ENCODE results near the gene PRKAR1B.
A peak's percentile ranks its signal among the peaks of the same experiment; 100 is the strongest.
"Not testable (repeated sequence)": the region's sequence is repeated elsewhere in the genome, so short reads cannot be mapped to it uniquely, and the experiment has no call there.

Gene PRKAR1B

GRCh38 chr7:756928-757560, 30.0 kb upstream of the PRKAR1B start:
- DNase-seq, result no peak

GRCh38 chr7:756231-756927, 29.3 kb upstream of the PRKAR1B start:
- DNase-seq, result no peak

- DNase-seq, result no peak
These were observed 28.3 kb upstream of the PRKAR1B start for GRCh38 chr7:755413-755805.

GRCh38 chr7:754531-755412, 27.7 kb upstream of the PRKAR1B start:
- no peak for DNase-seq

GRCh38 chr7:753190-753589, 26.1 kb upstream of the PRKAR1B start:
- no peak for DNase-seq

DNA sequence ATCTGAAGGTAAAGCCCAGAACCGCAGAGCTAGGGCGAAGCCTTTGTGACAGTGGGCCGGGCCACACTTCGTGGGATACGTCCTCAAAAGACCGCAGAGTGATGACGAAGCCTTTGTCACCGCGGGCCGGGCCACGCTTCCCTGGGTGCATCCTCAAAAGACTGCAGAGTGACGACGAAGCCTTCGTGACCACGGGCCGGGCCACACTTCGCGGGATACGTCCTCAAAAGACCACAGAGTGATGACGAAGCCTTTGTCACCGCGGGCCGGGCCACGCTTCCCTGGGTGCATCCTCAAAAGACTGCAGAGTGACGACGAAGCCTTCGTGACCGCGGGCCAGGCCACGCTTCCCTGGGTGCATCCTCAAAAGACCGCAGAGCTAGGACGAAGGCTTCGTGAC, 25.2 kb upstream of the PRKAR1B start:
- DNase-seq, result not testable (repeated sequence)

- DNase-seq, result no peak
These were observed 24.7 kb upstream of the PRKAR1B start for GRCh38 chr7:751826-752225.

GRCh38 chr7:750111-750905, 23.2 kb upstream of the PRKAR1B start:
- DNase-seq, result no peak

- peak; percentile 15 to 40 for DNase-seq
These were observed 22.1 kb upstream of the PRKAR1B start for GRCh38 chr7:749140-749551.

DNA sequence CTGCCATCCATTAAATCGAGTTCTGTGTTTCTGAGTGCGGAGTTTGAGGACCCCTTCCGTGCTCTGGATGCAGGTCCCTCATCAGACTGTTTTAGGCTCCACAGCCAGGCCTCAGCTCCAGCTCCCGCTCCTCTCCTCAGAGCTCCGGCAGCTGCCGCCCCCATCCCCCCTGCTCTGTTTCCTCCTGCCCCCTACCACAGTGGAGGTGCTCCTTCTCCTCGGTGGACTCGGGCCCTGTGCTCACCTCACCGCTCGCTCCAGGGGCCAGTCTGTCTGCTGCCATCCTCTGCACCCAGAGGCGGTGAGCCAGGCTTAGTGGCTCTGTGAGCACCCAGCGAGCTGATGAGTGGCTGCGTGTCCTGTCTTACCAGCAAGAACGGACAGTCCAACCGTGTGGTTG, 21.4 kb upstream of the PRKAR1B start:
- no peak for DNase-seq

DNA sequence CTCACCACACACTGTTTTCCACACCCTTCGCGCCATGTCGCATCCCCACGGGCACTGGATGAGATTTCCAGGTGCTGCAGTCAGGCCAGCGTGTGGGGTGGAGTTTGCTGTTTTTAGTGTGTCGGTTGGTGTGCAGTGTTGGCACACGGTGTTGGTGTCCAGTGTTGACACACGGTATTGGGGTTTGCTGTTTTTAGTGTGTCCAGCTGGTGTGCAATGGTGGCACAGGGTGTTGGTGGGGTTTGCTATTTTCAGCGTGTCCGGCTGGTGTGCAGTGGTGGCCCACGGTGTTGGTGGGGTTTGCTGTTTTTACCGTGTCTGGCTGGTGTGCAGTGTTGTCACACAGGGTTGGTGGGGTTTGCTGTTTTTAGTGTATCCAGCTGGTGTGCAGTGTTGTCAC, 20.1 kb upstream of the PRKAR1B start:
- no peak for DNase-seq

- DNase-seq, result no peak
These were observed 19.3 kb upstream of the PRKAR1B start for GRCh38 chr7:746155-747061.

DNA sequence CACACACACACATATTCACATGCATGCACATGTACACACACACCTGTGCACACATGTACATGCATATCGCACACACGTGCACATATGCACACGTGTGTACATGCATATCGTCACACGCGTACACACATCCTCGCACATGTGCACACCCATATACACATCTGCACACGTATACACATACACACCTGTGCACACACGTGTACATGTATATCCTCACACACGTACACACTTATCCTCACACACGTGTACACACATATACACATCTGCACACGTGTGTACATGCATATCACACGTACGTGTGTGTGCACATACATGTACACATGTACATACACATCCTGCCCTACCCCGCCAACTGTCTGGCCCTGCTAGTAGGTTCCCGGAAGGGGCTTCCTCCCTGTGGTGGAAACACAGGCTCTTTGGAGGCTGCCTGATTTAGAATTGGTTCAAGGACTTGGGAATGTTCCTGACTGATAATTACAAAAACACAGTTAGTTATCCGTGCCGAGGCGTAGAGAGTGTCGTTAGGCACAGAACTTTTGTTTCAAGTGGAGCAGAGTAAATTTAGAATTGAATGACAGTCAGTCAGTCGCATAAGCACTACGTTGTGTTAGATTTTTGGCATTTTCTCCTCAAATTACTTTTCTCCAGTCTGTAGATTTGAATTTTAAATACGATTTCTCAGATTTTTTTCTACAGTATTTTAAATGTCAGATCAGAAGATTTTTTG, 18.5 kb upstream of the PRKAR1B start:
- DNase-seq, result no peak

GRCh38 chr7:744854-745430, 17.9 kb upstream of the PRKAR1B start:
- DNase-seq, result no peak

GRCh38 chr7:744128-744520, 17.0 kb upstream of the PRKAR1B start:
- DNase-seq, result not testable (repeated sequence)

DNA sequence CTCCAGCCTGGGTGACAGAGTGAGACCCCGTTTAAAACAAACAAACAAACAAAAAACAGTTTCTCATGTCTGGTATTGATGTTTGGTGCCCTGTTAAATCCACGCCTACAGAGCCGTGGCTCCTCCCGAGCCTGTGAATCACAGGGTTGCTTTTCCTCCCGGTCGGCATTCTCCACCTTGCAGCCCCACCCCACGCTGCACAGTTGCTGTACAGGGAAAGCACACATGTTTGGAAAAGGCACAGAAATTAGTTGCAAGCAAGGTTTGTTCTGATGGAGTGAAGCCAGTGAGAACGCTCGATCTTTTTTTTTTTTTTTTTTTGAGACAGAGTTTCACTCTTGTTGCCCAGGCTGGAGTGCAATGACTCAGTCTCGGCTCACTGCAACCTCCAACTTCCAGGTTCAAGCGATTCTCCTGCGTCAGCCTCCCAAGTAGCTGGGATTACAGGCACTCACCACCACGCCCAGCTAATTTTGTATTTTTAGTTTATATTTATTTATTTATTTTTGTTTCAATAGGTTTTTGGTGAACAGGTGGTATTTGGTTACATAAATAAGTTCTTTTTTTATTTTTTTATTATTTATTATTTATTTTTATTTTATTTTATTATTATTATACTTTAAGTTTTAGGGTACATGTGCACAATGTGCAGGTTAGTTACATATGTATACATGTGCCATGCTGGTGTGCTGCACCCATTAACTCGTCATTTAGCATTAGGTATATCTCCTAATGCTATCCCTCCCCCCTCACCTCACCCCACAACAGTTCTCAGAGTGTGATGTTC, 16.5 kb upstream of the PRKAR1B start:
- not testable (repeated sequence) for DNase-seq

DNA sequence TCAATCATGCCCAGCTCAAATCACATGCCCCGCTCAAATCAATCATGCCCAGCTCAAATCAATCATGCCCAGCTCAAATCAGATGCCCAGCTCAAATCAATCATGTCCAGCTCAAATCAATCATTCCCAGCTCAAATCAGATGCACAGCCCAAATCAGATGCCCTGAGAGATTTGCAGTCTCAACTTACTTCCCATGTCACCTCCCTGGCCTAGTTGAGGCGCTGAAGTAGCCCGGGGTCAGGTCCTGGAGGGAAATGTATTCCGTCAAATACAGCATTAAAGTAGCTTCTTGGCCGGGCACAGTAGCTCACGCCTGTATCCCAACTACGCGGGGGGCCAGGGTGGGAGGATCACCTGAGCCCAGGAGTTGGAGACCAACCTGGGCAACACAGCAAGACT, 15.7 kb upstream of the PRKAR1B start:
- no peak for DNase-seq

DNA sequence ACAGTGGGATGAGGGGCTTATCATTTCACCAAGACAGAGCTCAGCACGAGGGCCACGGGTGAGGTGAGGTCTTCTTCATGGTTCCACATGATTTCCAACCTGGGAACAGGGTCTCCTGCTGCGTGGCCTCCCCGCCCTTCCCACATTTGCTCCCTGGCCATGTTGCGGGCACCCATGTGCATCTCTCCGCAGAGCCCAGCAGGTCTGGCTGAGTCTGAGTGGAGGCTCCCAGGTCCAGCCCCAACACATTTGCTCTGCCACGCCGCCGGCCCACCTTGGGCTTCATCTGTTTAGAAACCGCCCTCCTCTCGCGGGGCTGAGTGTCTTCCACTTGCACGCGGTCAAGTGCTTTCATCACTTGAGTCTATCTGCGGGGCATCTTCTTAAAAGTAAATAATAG, 14.8 kb upstream of the PRKAR1B start:
- DNase-seq, result no peak

DNA sequence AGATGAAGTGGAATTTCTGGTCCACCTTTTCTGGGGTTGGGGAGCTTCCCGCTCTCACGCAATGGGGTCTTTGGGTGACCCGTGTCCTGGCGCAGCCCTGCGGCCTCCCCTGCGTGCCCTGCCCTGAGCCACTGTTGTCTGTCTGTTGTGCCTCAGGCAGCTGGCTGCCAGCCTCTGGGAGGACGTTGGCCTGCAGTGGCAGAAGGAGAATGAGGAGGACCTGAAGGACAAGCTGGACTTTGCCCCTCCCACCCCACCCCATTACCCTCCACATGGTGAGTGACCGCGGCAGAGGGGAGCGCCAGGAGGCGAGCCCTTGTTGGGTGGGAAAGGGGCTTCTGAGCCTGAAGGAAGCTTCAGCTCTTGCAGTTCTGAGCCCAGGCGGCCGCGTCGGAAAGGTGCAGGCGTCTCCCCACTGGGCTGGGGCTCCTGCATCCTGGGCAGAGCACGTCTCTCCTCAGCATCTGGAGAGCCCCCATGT, 14.2 kb upstream of the PRKAR1B start:
- no peak for DNase-seq

All from NCI-H187 (cell line).